K562 (cell line): ENCODE results near the gene CYSTM1. TPM values are rescaled to one million over a fixed set of nuclear protein-coding genes. Genes with fewer than 3 reads are reported as not detected.

ENCODE experiments used
- ATAC-seq: fragments of 200-7000 bp; cut with Tn5 transposase; 3 replicates; pipeline ENCODE4 v1.9.1; 2020; ENCODE audit warnings: moderate library complexity
- BruUV-seq: library from RNA; stranded (reverse); fragments of 400-500 nt; replicated peaks from 2 replicates; lab custom pipeline; 2021; lab: Mats Ljungman, UMichigan
- CTCF ChIA-PET: fragments of 300-600 bp; formaldehyde crosslinking; extraction: SDS; loops from one replicate; lab custom pipeline; 2021; ENCODE audit warnings: low intra/inter-chr PET ratio; lab: Yijun Ruan, JAX
- POLR2A ChIA-PET: fragments of 300-600, 350-650 bp; sonication (Branson Sonifier 250); formaldehyde crosslinking; extraction: SDS; loops from one replicate; lab custom pipeline; 2021; ENCODE audit warnings: antibody characterized with exemption, inconsistent platforms; lab: Yijun Ruan, JAX
- DNase-seq, 4 experiments: peaks; one replicate each; pipeline versions ENCODE4 v3.0.0 to v3.0.0-alpha.2; 2011 to 2018; ENCODE audit warnings: low spot score in 3 of 4, mixed read lengths in 3 of 4; ENCODE audit errors: extremely low read depth in 1 of 4
- FAIRE-seq: peaks from 2 replicates; lab custom pipeline; 2011; peaks lifted over from hg19 to GRCh38; lab: Jason Lieb, UNC
- H2AFZ ChIP-seq: 2 replicates; pipeline ENCODE4 v1.6.0; 2011; ENCODE audit warnings: low read depth, low read length, control low read depth, inconsistent platforms
- H3K27ac ChIP-seq: fragments of 200-600 bp; 3 replicates; pipeline ENCODE4 v1.8.0; 2011; ENCODE audit warnings: low read depth, mild to moderate bottlenecking, control low read depth, inconsistent platforms, low read length, moderate library complexity, mixed read lengths; ENCODE audit errors: extremely low read depth
- H3K27me3 ChIP-seq, 2 experiments: fragments of 300-600 bp in 1 of 2; 2 replicates in 1 of 2; 3 replicates in 1 of 2; pipeline versions ENCODE4 v1.6.0 to v1.8.0; 2011; ENCODE audit warnings: inconsistent platforms in 2 of 2, low read length in 2 of 2, mild to moderate bottlenecking in 1 of 2, mixed read lengths in 1 of 2, moderate library complexity in 1 of 2; ENCODE audit not compliant: control insufficient read depth in 2 of 2, insufficient read depth in 2 of 2
- H3K36me3 ChIP-seq: fragments of 300-600 bp; 3 replicates; pipeline ENCODE4 v1.8.0; 2011; ENCODE audit warnings: mild to moderate bottlenecking, low read length, inconsistent platforms; ENCODE audit not compliant: control insufficient read depth, insufficient read depth
- H3K4me1 ChIP-seq, 2 experiments: fragments of 200-600 bp in 1 of 2; replicated peaks in 1 of 2; 2 replicates in 1 of 2; 3 replicates in 1 of 2; pipeline versions ENCODE4 v1.5.1 to v1.8.0; 2011; ENCODE audit warnings: inconsistent platforms in 2 of 2, low read length in 2 of 2, mild to moderate bottlenecking in 1 of 2, mixed read lengths in 1 of 2, moderate library complexity in 1 of 2; ENCODE audit not compliant: control insufficient read depth in 2 of 2, insufficient read depth in 2 of 2
- H3K4me2 ChIP-seq: 2 replicates; pipeline ENCODE4 v1.6.1; 2011; ENCODE audit warnings: low read length, control low read depth, inconsistent platforms, mixed read lengths; ENCODE audit not compliant: insufficient read depth
- H3K4me3 ChIP-seq: fragments of 200-600 bp; sonication (generic), shearing (Covaris generic); 2 replicates; pipeline ENCODE4 v1.5.1; 2016; ENCODE audit warnings: control low read depth, inconsistent platforms
- H3K79me2 ChIP-seq: fragments of 200-600 bp; 3 replicates; pipeline ENCODE4 v1.8.0; 2011; ENCODE audit warnings: low read length, inconsistent platforms; ENCODE audit not compliant: control insufficient read depth, insufficient read depth
- H3K9ac ChIP-seq, 2 experiments: 2 replicates each; pipeline versions ENCODE4 v1.6.0 to v1.6.1; 2011; ENCODE audit warnings: low read depth in 2 of 2, low read length in 2 of 2, control low read depth in 1 of 2, inconsistent platforms in 1 of 2, mild to moderate bottlenecking in 1 of 2, mixed read lengths in 1 of 2; ENCODE audit not compliant: insufficient read depth in 1 of 2
- H3K9me1 ChIP-seq: one replicate; pipeline ENCODE4 v1.6.0; 2011; ENCODE audit warnings: inconsistent platforms, mild to moderate bottlenecking, low read length, moderate library complexity; ENCODE audit not compliant: control insufficient read depth, insufficient read depth
- H3K9me3 ChIP-seq: replicated peaks from 2 replicates; pipeline ENCODE4 v1.5.1; 2011; ENCODE audit warnings: low read depth, low read length, inconsistent platforms; ENCODE audit not compliant: control insufficient read depth, insufficient read depth
- H4K20me1 ChIP-seq: replicated peaks from 2 replicates; pipeline ENCODE4 v1.6.1; 2011; ENCODE audit warnings: low read length, inconsistent platforms, mixed read lengths; ENCODE audit not compliant: control insufficient read depth, insufficient read depth
- BRCA1 ChIP-seq, 2 experiments: fragments of 450-650 bp in 1 of 2; sonication (generic) in 1 of 2; formaldehyde crosslinking in 1 of 2; IDR thresholded peaks; 2 replicates each; pipeline versions ENCODE4 v1.5.0 to v1.6.1; 2017 to 2020; ENCODE audit warnings: mild to moderate bottlenecking in 1 of 2, missing genetic modification reagents in 1 of 2
- CC2D1A ChIP-seq: fragments of 450-650 bp; IDR thresholded peaks from 2 replicates; pipeline ENCODE4 v1.6.1; 2017; ENCODE audit warnings: mild to moderate bottlenecking
- CREB1 ChIP-seq, 2 experiments: sonication (generic) in 1 of 2; formaldehyde crosslinking in 1 of 2; IDR thresholded peaks; 2 replicates each; pipeline versions ENCODE4 v1.6.1 to v1.8.0; 2012 to 2022; ENCODE audit warnings: inconsistent platforms in 1 of 2, mild to moderate bottlenecking in 1 of 2, missing genetic modification reagents in 1 of 2, moderate library complexity in 1 of 2
- GTF2F1 ChIP-seq: IDR thresholded peaks from 2 replicates; pipeline ENCODE4 v1.6.1; 2011; ENCODE audit warnings: low read depth, low read length, improper control_type of control experiment
- MCM2 ChIP-seq: fragments of 450-650 bp; IDR thresholded peaks from 2 replicates; pipeline ENCODE4 v1.6.1; 2017; ENCODE audit warnings: low read depth, mild to moderate bottlenecking
- MEIS2 ChIP-seq: fragments of 450-650 bp; IDR thresholded peaks from 2 replicates; pipeline ENCODE4 v1.6.1; 2014; ENCODE audit warnings: mild to moderate bottlenecking; ENCODE audit not compliant: partially characterized antibody
- RBM25 ChIP-seq: fragments of 200-400 bp; formaldehyde crosslinking; IDR thresholded peaks from 2 replicates; pipeline ENCODE4 v1.6.1; 2018; ENCODE audit warnings: low read length, low read depth, moderate library complexity; ENCODE audit not compliant: severe bottlenecking
- SPI1 ChIP-seq: IDR thresholded peaks from 2 replicates; pipeline ENCODE4 v1.6.1; 2011; ENCODE audit warnings: low read depth, low read length, control low read depth, borderline replicate concordance
- ZBTB7A ChIP-seq: IDR thresholded peaks from 2 replicates; pipeline ENCODE4 v1.6.1; 2011; ENCODE audit warnings: low read depth, mild to moderate bottlenecking, low read length, moderate library complexity, borderline replicate concordance; ENCODE audit not compliant: control insufficient read depth
- ZNF146 ChIP-seq: IDR thresholded peaks from one replicate; pipeline ENCODE4 v1.6.1; 2018; ENCODE audit warnings: missing compliant biosample characterization; ENCODE audit not compliant: unreplicated experiment
- ZNF445 ChIP-seq: fragments of 250-450 bp; sonication (Bioruptor Pico); IDR thresholded peaks from 2 replicates; pipeline ENCODE4 v1.4.0; 2020; ENCODE audit warnings: low read depth, mild to moderate bottlenecking, moderate library complexity
- WGBS: fragments of 100-300 bp; shearing (Covaris generic); methylation state at CpG from one replicate; pipeline ENCODE4 v1.1.6; 2016; ENCODE audit warnings: low coverage, mixed read lengths; ENCODE audit not compliant: insufficient coverage; ENCODE audit errors: missing lambda C conversion rate; 5-methylcytosine and 5-hydroxymethylcytosine counted together
- in situ Hi-C: fragments of 300-500 bp; cut with MboI; formaldehyde crosslinking; loops from 4 replicates; pipeline ENCODE4 v1.15.0; 2018; ENCODE audit warnings: inconsistent platforms, mixed read lengths
- intact Hi-C: fragments of 100-400 bp; cut with micrococcal nuclease; formaldehyde crosslinking; loops from 2 replicates; pipeline ENCODE4 v1.14.2; 2022
- polyA plus RNA-seq, 8 experiments: library from polyadenylated mRNA; depleted of rRNA in 4 of 8; stranded (reverse) in 5 of 8; unstranded in 3 of 8; fragments of >200 nt; fragmentation: Nextera tagmentation in 2 of 8; fragmentation: Illumina TruSeq in 1 of 8; extraction: Ambion mirVana in 2 of 8; extraction: Trizol in 1 of 8; gene quantifications; 2 replicates each; pipeline versions ENCODE4 v1.2.1 to v1.2.3, GENCODE V29; 2011 to 2014; ENCODE audit warnings: inconsistent platforms in 1 of 8, missing spikeins in 1 of 8
- total RNA-seq, 7 experiments: library from RNA; depleted of rRNA in 6 of 7; stranded (reverse); fragments of >200 nt in 6 of 7; fragmentation: Illumina TruSeq in 2 of 7; extraction: Trizol in 2 of 7; gene quantifications; 2 replicates each; pipeline versions ENCODE4 v1.2.1 to v1.2.3, GENCODE V29; 2011 to 2021; ENCODE audit warnings: low replicate concordance in 1 of 7
- TF ChIP-seq, protein P1 (sequence below): fragments of 450-650 bp; formaldehyde crosslinking; IDR thresholded peaks from 2 replicates; pipeline ENCODE4 v1.4.0; 2022; ENCODE audit warnings: missing genetic modification characterization
- TF ChIP-seq, protein P2 (sequence below): fragments of 450-650 bp; IDR thresholded peaks from 2 replicates; pipeline ENCODE4 v1.6.1; 2014; ENCODE audit warnings: low read depth, mild to moderate bottlenecking, moderate library complexity, borderline replicate concordance

The CYSTM1 gene
- total and polyA plus RNA-seq, 9 of the 15 experiments (the other 6 are each of a cell fraction or from before 2014, with no cell fraction given), result 76.1 to 422 (median 108) TPM

GRCh38 chr5:140207250-140207964 lies 32.4 kb downstream of the CYSTM1 start:
- ChIA-PET POLR2A (interaction anchor here (0.6 to 3.2 kb wide), 5 partner anchors 10 to 811 kb away, joined by 3 to 17 read pairs (median 5); no protein-coding TSS in a partner anchor), CTCF (interaction anchor here (0.6 kb wide), 1 partner anchor 44 kb away, joined by 5 read pairs; no protein-coding TSS in a partner anchor)
- peaks cover 45% of the 10 kb centered on the region for H3K79me2 ChIP-seq

GRCh38 chr5:140208065-140208464 lies 33.1 kb downstream of the CYSTM1 start:
- Histone ChIP-seq H4K20me1 (no peaks in the 10 kb centered on the region; the same call in 1 of the 2 replicates), H3K9me1 (no peaks in the 10 kb centered on the region), H3K9ac (no peak overlapping the region), H3K4me3 (no peak overlapping the region), H3K4me2 (no peak overlapping the region), H3K9me3 (no peaks in the 10 kb centered on the region; the same call in 1 of the 2 replicates), H3K36me3 (peaks cover 40% of the 10 kb centered on the region), H3K4me1 (peaks cover 4% of the 10 kb centered on the region in 2 experiments; a peak in 3 of 5 replicates), H3K27ac (no peak overlapping the region), H2AFZ (no peak overlapping the region), H3K27me3 (no peaks in the 10 kb centered on the region), H3K79me2 (peaks cover 39% of the 10 kb centered on the region)
- CTCF ChIA-PET, result interaction anchor here (0.6 kb wide), 1 partner anchor 45 kb away, joined by 5 read pairs; no protein-coding TSS in a partner anchor
- no peak for ATAC-seq
- no peak for DNase-seq
- no TSS peak for BruUV-seq
- FAIRE-seq, result no peak
- in situ Hi-C loops (no loop called here), intact Hi-C loops (no loop called here)
- POLR2A ChIA-PET, result no interaction called here
- TF ChIP-seq, protein P1, sequence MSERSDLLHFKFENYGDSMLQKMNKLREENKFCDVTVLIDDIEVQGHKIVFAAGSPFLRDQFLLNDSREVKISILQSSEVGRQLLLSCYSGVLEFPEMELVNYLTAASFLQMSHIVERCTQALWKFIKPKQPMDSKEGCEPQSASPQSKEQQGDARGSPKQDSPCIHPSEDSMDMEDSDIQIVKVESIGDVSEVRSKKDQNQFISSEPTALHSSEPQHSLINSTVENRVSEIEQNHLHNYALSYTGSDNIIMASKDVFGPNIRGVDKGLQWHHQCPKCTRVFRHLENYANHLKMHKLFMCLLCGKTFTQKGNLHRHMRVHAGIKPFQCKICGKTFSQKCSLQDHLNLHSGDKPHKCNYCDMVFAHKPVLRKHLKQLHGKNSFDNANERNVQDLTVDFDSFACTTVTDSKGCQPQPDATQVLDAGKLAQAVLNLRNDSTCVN (CRISPR knock-in tag), result no peak
- TF ChIP-seq CC2D1A, result no peak
- TF ChIP-seq GTF2F1, result no peak
- no peak for TF ChIP-seq BRCA1 (IDR thresholded peaks at IDR 0.05)
- no peak for TF ChIP-seq BRCA1 (CRISPR knock-in tag; IDR thresholded peaks at IDR 0.05)
- TF ChIP-seq, protein P2, sequence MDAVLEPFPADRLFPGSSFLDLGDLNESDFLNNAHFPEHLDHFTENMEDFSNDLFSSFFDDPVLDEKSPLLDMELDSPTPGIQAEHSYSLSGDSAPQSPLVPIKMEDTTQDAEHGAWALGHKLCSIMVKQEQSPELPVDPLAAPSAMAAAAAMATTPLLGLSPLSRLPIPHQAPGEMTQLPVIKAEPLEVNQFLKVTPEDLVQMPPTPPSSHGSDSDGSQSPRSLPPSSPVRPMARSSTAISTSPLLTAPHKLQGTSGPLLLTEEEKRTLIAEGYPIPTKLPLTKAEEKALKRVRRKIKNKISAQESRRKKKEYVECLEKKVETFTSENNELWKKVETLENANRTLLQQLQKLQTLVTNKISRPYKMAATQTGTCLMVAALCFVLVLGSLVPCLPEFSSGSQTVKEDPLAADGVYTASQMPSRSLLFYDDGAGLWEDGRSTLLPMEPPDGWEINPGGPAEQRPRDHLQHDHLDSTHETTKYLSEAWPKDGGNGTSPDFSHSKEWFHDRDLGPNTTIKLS, result no peak
- TF ChIP-seq ZNF445, result no peak
- no peak for TF ChIP-seq MCM2
- TF ChIP-seq ZBTB7A, result no peak
- no peak for TF ChIP-seq MEIS2
- TF ChIP-seq RBM25, result peak; percentile 22
- TF ChIP-seq ZNF146, result peak; percentile 62

More at GRCh38 chr5:140207250-140207964, 32.4 kb downstream of the CYSTM1 start:
- in situ Hi-C loops (no loop called here), intact Hi-C loops (no loop called here)
- WGBS, result 28% methylated on average over 2 of the region's 2 CpGs
- Histone ChIP-seq H3K9me1 (no peaks in the 10 kb centered on the region), H3K27ac (no peak overlapping the region), H3K9me3 (no peaks in the 10 kb centered on the region; the same call in 1 of the 2 replicates), H2AFZ (no peak overlapping the region), H3K27me3 (no peaks in the 10 kb centered on the region), H3K9ac (peak overlapping the region in 1 of 2 experiments; percentile 8; a peak in 1 of 4 replicates), H3K4me1 (peaks cover 4% of the 10 kb centered on the region in 2 experiments; a peak in 3 of 5 replicates), H3K36me3 (peaks cover 44% of the 10 kb centered on the region), H4K20me1 (no peaks in the 10 kb centered on the region; the same call in 1 of the 2 replicates), H3K4me2 (no peak overlapping the region), H3K4me3 (no peak overlapping the region)
- no peak for ATAC-seq
- DNase-seq, result no peak
- FAIRE-seq, result no peak
- no peak for TF ChIP-seq CREB1 (IDR thresholded peaks at IDR 0.05)
- TF ChIP-seq CREB1 (CRISPR knock-in tag; IDR thresholded peaks at IDR 0.05), result no peak
- 0 out of 2 replicates have a peak, but pooled peaks have one; percentile 7 for TF ChIP-seq SPI1
- BruUV-seq, result no TSS peak
